ENCODE results near the gene ZBTB17.

DNA sequence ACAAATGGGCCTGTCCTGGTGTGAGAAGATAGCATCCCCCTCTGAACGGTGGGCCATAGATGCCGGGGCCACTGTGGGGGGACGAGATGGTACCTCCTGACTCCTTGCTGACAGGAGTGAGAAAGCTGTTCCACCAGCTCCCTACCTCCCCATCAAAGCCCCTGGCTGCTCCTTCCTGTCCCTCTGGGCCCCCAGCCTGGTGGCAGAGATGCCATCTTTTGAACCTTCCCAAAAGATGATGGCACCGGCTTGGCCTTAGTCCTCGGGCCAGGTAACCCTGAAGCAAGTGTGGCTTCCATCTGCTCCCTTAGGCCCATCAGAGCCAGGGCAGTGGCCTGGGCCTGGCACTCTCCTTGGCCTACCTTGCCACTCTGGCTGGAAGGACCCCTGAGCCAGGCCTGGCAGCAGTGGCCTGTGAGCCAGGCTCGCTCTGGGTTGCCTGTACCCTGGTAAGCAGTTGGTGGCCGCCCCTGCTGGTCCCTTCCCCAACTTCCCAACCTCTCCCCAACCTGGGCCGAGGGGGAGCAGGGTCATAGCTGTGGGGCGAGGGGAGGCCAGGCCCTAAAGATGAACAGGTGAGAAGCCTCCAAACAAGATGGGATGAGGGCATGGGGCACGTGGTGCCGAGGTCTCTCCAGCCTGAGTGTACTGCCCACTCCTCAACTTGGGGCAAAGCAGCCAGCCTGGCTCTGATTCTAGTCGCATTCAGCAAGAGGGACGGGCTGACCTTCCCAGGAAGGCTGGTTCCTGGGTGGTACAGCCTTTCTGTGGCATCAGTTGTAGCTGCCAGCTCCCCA, 34.7 kb downstream of the ZBTB17 start:
- TF ChIP-seq EZH2 (IDR thresholded peaks at IDR 0.05; ENCODE audit: borderline replicate concordance, low read depth, low read length, poor library complexity, severe bottlenecking) (no peak), CTCF (conservative IDR thresholded peaks at IDR 0.05; ENCODE audit: low read depth, low read length) (no peak)

Measured in A673 (cell line).